ENCODE results near the gene CASKIN1. TPM values are rescaled to one million over a fixed set of nuclear protein-coding genes. Genes with fewer than 3 reads are reported as not detected.
"Not testable (repeated sequence)": the region's sequence is repeated elsewhere in the genome, so short reads cannot be mapped to it uniquely, and the experiment has no call there.

Gene CASKIN1
- total RNA-seq, 2 donors from 2014 or later = 8.2 to 9.7 TPM

- peaks cover 2% of the 10 kb centered on the region for H3K4me1 Mint-ChIP-seq
- peaks cover 21% of the 10 kb centered on the region for H3K36me3 Mint-ChIP-seq (ENCODE audit: low read depth)
- Histone ChIP-seq H3K27ac (ENCODE audit: low read depth, low read length) (no peak overlapping the region), H3K9ac (ENCODE audit: extremely low read depth, low read length, poor library complexity, severe bottlenecking) (peak overlapping the region; percentile 15), H3K27me3 (ENCODE audit: control insufficient read depth, insufficient read depth, low read length, poor library complexity, severe bottlenecking) (no peaks in the 10 kb centered on the region), H3K9me3 (ENCODE audit: control insufficient read depth, low read length) (no peaks in the 10 kb centered on the region), H3K4me1 (ENCODE audit: control insufficient read depth, insufficient read depth, low read length) (no peaks in the 10 kb centered on the region), H3K4me3 (ENCODE audit: low read length) (peak overlapping the region; percentile 90), H3K36me3 (ENCODE audit: control insufficient read depth, insufficient read depth, low read length) (peaks cover 15% of the 10 kb centered on the region)
- H3K27me3 Mint-ChIP-seq (ENCODE audit: insufficient read depth) = peaks cover 22% of the 10 kb centered on the region
- peak overlapping the region; percentile 61 for H3K27ac Mint-ChIP-seq
- no peak for TF ChIP-seq CTCF (conservative IDR thresholded peaks at IDR 0.05)
- H3K4me3 Mint-ChIP-seq = peak overlapping the region; percentile 68
- WGBS, 2 experiments (ENCODE audit: insufficient coverage in 1 of 2, insufficient read length in 1 of 2) = 0 to 26% methylated on average over 2 to 16 of the region's 16 CpGs
- peaks cover 5% of the 10 kb centered on the region for H3K9me3 Mint-ChIP-seq
- DNase-seq = no peak
Measured at GRCh38 chr16:2205967-2206313, 9.5 kb upstream of the CASKIN1 start.

GRCh38 chr16:2205104-2205966, 8.9 kb upstream of the CASKIN1 start, which contains the start of gene MLST8:
Gene MLST8 (plus strand): TSS chr16:2205454. CDS start chr16:2206086, 632 bp downstream.
- Histone ChIP-seq H3K9ac (ENCODE audit: extremely low read depth, low read length, poor library complexity, severe bottlenecking) (peak within 1 kb of the TSS; percentile 55), H3K27me3 (ENCODE audit: control insufficient read depth, insufficient read depth, low read length, poor library complexity, severe bottlenecking) (peaks cover 5% of the 10 kb centered on the region), H3K36me3 (ENCODE audit: control insufficient read depth, insufficient read depth, low read length) (peaks cover 15% of the 10 kb centered on the region), H3K4me1 (ENCODE audit: control insufficient read depth, insufficient read depth, low read length) (no peaks in the 10 kb centered on the region), H3K9me3 (ENCODE audit: control insufficient read depth, low read length) (no peaks in the 10 kb centered on the region), H3K4me3 (ENCODE audit: low read length) (peak within 1 kb of the TSS; percentile 90), H3K27ac (ENCODE audit: low read depth, low read length) (peak within 1 kb of the TSS; percentile 68)
- Mint-ChIP-seq H3K4me3 (peak within 1 kb of the TSS; percentile 68), H3K27ac (peak within 1 kb of the TSS; percentile 75), H3K27me3 (ENCODE audit: insufficient read depth) (peaks cover 28% of the 10 kb centered on the region), H3K36me3 (ENCODE audit: low read depth) (peaks cover 21% of the 10 kb centered on the region), H3K9me3 (peaks cover 5% of the 10 kb centered on the region), H3K4me1 (peaks cover 2% of the 10 kb centered on the region)
- DNase-seq = peak; percentile 92
- WGBS, 2 experiments (ENCODE audit: insufficient coverage in 1 of 2, insufficient read length in 1 of 2) = 1% methylated on average over 33 to 93 of the region's 93 CpGs
- TF ChIP-seq CTCF (conservative IDR thresholded peaks at IDR 0.05) = peak; percentile 43

- peak overlapping the region; percentile 55 for H3K9ac ChIP-seq (ENCODE audit: extremely low read depth, low read length, poor library complexity, severe bottlenecking)
Measured at GRCh38 chr16:2204416-2205103, 8.2 kb upstream of the CASKIN1 start.

GRCh38 chr16:2203119-2203688, 6.8 kb upstream of the CASKIN1 start:
- H3K4me3 Mint-ChIP-seq = peak overlapping the region; percentile 68
- peaks cover 24% of the 10 kb centered on the region for H3K27me3 ChIP-seq (ENCODE audit: control insufficient read depth, insufficient read depth, low read length, poor library complexity, severe bottlenecking)

More at GRCh38 chr16:2204416-2205103, 8.2 kb upstream of the CASKIN1 start:
- Mint-ChIP-seq H3K4me1 (peaks cover 2% of the 10 kb centered on the region), H3K27ac (no peak overlapping the region), H3K9me3 (peaks cover 5% of the 10 kb centered on the region), H3K4me3 (peak overlapping the region; percentile 68), H3K27me3 (ENCODE audit: insufficient read depth) (peaks cover 35% of the 10 kb centered on the region), H3K36me3 (ENCODE audit: low read depth) (peaks cover 21% of the 10 kb centered on the region)
- no peak for DNase-seq
- Histone ChIP-seq H3K4me3 (ENCODE audit: low read length) (peak overlapping the region; percentile 90), H3K36me3 (ENCODE audit: control insufficient read depth, insufficient read depth, low read length) (peaks cover 15% of the 10 kb centered on the region), H3K27ac (ENCODE audit: low read depth, low read length) (no peak overlapping the region), H3K4me1 (ENCODE audit: control insufficient read depth, insufficient read depth, low read length) (no peaks in the 10 kb centered on the region), H3K9me3 (ENCODE audit: control insufficient read depth, low read length) (no peaks in the 10 kb centered on the region), H3K27me3 (ENCODE audit: control insufficient read depth, insufficient read depth, low read length, poor library complexity, severe bottlenecking) (peaks cover 10% of the 10 kb centered on the region)
- TF ChIP-seq CTCF (conservative IDR thresholded peaks at IDR 0.05) = no peak
- WGBS, 2 experiments (ENCODE audit: insufficient coverage in 1 of 2, insufficient read length in 1 of 2) = 84 to 96% methylated on average over 10 to 13 of the region's 13 CpGs

More at GRCh38 chr16:2203119-2203688, 6.8 kb upstream of the CASKIN1 start:
- H3K4me1 Mint-ChIP-seq; H3K4me1 ChIP-seq (ENCODE audit: control insufficient read depth, insufficient read depth, low read length); H3K9me3 ChIP-seq (ENCODE audit: control insufficient read depth, low read length); DNase-seq; H3K36me3 ChIP-seq (ENCODE audit: control insufficient read depth, insufficient read depth, low read length); H3K27ac ChIP-seq (ENCODE audit: low read depth, low read length); H3K9me3 Mint-ChIP-seq; H3K9ac ChIP-seq (ENCODE audit: extremely low read depth, low read length, poor library complexity, severe bottlenecking); H3K27ac Mint-ChIP-seq; H3K4me3 ChIP-seq (ENCODE audit: low read length): not testable (repeated sequence)
- Mint-ChIP-seq H3K27me3 (ENCODE audit: insufficient read depth) (peaks cover 49% of the 10 kb centered on the region), H3K36me3 (ENCODE audit: low read depth) (peaks cover 18% of the 10 kb centered on the region)
- 95 to 100% methylated on average over 2 to 5 of the region's 8 CpGs for WGBS, 2 experiments (ENCODE audit: insufficient coverage in 1 of 2, insufficient read length in 1 of 2)
